Stimulated activated memory B cell treated with anti-CD40 and anti-IgM and Interleukin-4, amounts not matched to agents 10 μg/mL and 1 μg/mL and 100 μg/mL, for 72 hours (primary cell): ENCODE results near the gene ZNF143.
A peak's percentile ranks its signal among the peaks of the same experiment; 100 is the strongest.
"Not testable (repeated sequence)": the region's sequence is repeated elsewhere in the genome, so short reads cannot be mapped to it uniquely, and the experiment has no call there.

Experiments
- ATAC-seq: fragments of 150-1000 bp; cut with Tn5 transposase; 2 replicates; pipeline ENCODE4 v1.10.0; 2021
- H3K27ac Mint-ChIP-seq: one replicate; pipeline ENCODE4 v1.8.0; 2022; ENCODE audit warnings: mild to moderate bottlenecking, mixed read lengths
- H3K27me3 Mint-ChIP-seq: one replicate; pipeline ENCODE4 v1.8.0; 2022; ENCODE audit warnings: mixed read lengths
- H3K36me3 Mint-ChIP-seq: one replicate; pipeline ENCODE4 v1.8.0; 2022; ENCODE audit warnings: mixed read lengths
- H3K4me1 Mint-ChIP-seq: one replicate; pipeline ENCODE4 v1.8.0; 2022; ENCODE audit warnings: mixed read lengths
- H3K4me3 Mint-ChIP-seq: one replicate; pipeline ENCODE4 v1.8.0; 2022; ENCODE audit warnings: mild to moderate bottlenecking, moderate library complexity, mixed read lengths
- H3K9me3 Mint-ChIP-seq: one replicate; pipeline ENCODE4 v1.8.0; 2022; ENCODE audit warnings: mixed read lengths

The ZNF143 gene

DNA sequence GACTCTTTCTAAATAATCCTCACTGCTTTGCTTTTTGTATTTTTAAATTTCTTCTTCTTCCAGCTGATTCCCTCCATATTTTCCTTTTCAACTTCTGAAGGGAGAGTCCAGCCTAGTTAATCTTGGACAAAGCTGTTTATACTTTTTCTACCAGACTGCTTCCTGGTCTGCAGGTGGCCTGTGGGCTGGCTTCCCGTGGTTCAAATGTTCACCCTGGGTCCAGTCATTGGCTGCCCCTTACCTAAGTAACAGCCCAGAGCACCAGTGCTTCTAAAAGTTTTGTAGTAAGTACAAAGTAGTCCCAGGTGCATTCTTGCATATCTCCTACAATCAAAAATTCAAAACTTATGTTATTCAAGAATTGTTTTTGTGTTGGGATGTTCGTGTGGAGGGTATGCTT, 19.1 kb downstream of the ZNF143 start:
- Mint-ChIP-seq H3K36me3 (peaks cover 41% of the 10 kb centered on the region), H3K4me3 (no peak overlapping the region)
- no peak for ATAC-seq

DNA sequence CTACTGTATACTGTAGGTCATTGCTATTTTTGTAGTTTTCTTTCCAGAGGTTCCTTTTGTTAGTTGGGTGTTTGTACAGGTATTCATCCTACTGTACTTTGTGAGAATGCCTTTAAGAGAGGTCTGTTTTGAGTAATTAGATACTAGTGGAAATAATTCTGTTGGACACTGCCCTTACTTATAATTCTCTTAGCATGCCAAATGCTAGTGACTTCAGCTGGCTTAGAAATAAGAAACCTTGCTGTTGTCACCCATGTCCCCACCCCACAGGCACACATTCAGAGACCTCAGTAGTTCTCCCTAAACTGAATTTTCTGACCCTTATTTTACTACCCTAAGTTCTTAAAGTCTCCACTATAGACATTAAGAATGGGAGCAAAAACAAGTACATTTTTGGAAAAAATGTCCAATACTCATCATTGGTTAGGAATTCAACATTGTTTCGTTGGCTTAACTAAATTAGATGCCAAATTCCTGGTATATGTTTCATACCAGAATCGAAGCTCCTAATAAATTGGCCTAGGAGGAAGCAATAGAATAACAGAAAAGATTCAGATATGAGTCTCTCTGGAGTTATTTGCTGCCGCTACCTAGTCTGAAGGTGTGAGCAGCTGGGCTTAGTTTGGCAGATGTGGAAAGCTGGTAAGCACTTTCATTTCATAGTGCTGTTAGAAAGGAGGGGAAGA, 28.4 kb downstream of the ZNF143 start:
- no peak for ATAC-seq
- no peaks in the 10 kb centered on the region for H3K9me3 Mint-ChIP-seq
- peaks cover 35% of the 10 kb centered on the region for H3K36me3 Mint-ChIP-seq
- H3K27me3 Mint-ChIP-seq, result no peaks in the 10 kb centered on the region
- no peaks in the 10 kb centered on the region for H3K4me1 Mint-ChIP-seq
- H3K27ac Mint-ChIP-seq, result no peak overlapping the region
- H3K4me3 Mint-ChIP-seq, result no peak overlapping the region

More for the DNA sequence above, 19.1 kb downstream of the ZNF143 start:
- H3K4me1 Mint-ChIP-seq, result peaks cover 6% of the 10 kb centered on the region
- H3K9me3 Mint-ChIP-seq, result no peaks in the 10 kb centered on the region
- H3K27me3 Mint-ChIP-seq, result no peaks in the 10 kb centered on the region
- H3K27ac Mint-ChIP-seq, result peak overlapping the region; percentile 22

DNA sequence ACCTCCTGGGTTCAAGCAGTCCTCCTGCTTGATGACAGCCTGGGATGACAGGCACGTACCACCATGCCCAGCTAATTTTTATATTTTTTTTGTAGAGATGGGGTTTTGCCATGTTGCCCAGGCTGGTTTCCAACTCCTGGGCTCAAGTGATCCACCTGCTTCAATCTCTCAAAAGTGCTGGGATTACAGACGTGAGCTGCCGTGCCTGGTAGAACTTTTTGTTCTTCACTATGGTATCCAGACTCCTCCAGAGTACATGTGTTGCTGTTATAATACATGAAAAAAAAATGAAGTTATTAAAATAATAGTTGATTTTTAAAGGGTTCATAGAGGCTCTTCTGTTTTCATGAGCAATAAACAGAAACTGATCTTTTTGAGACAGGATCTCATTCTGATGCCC, 29.6 kb downstream of the ZNF143 start:
- H3K27me3 Mint-ChIP-seq, result no peaks in the 10 kb centered on the region
- peaks cover 40% of the 10 kb centered on the region for H3K36me3 Mint-ChIP-seq
- no peak overlapping the region for H3K27ac Mint-ChIP-seq
- no peak overlapping the region for H3K4me3 Mint-ChIP-seq
- no peaks in the 10 kb centered on the region for H3K9me3 Mint-ChIP-seq
- no peak for ATAC-seq
- H3K4me1 Mint-ChIP-seq, result no peaks in the 10 kb centered on the region

DNA sequence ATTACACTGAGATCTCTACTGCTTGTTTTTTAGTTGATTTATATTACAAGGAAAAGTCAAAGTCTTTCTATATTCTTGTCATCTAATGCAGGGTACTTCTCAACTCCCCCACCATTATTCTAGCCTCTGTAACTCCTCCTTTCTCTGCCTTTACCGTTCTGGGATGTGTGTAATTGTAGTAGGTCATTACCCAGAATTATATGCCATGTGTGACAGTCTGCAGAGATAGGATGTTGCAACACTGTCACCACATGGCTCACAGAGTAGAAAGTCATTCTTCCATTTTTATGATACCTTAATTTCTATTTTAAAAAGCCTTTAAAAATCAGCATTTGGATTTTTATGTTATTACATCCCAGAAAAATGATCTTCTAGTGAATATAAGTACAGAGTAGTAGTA, 32.7 kb downstream of the ZNF143 start:
- no peak for ATAC-seq
- Mint-ChIP-seq H3K36me3 (peaks cover 47% of the 10 kb centered on the region), H3K27me3 (no peaks in the 10 kb centered on the region), H3K9me3 (no peaks in the 10 kb centered on the region), H3K4me3 (no peak overlapping the region), H3K27ac (no peak overlapping the region), H3K4me1 (no peaks in the 10 kb centered on the region)

DNA sequence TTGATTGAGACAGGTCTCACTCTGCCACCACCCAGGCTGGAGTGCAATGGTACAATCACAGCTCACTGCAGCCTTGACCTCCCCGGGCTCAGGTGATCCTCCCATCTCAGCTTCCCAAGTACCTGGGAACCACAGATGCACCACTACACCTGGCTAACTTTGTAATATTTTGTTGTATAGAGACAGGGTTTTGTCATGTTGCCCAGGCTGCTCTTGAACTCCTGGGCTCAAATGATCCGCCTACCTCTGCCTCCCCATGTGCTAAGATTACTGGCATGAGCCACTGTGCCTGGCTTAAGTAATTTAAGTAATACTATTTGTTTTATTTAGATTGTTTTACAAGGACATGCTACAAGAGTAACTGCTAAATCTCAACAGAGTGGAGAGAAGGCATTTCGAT, 33.5 kb downstream of the ZNF143 start:
- no peaks in the 10 kb centered on the region for H3K27me3 Mint-ChIP-seq
- no peak for ATAC-seq
- no peak overlapping the region for H3K27ac Mint-ChIP-seq
- H3K36me3 Mint-ChIP-seq, result peaks cover 44% of the 10 kb centered on the region
- no peaks in the 10 kb centered on the region for H3K9me3 Mint-ChIP-seq
- H3K4me1 Mint-ChIP-seq, result no peaks in the 10 kb centered on the region
- H3K4me3 Mint-ChIP-seq, result no peak overlapping the region

DNA sequence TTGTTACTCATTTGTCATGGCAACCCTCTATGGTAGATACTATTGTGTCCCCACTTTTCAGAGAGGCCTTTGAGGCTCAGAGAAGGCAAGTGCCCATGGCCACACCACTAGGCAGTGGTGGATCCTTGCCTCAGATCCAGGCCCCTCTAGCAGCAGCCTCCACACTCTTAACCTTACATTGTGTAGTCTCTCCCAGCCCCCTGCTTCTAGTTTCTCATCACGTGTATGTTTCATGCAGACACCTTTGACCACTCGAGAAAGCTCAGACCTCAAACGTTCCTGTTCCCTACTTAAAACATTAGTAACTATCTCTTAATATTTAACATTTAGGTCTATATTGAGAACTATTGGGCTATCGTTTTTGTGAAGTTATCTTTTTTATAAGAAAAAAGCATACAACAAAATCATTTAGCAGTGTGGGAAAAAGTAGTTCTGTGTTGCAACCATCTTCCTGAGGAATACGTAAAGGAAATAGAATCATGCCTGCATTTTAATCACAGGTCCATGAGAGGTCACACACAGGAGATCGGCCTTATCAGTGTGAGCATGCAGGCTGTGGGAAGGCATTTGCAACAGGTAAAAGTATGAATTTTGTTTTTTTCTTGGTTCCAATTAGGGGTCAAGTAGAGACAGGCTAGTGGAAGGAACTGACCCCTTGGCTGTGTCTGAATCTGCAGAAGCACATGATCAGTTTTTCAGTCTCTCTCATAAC, 35.1 kb downstream of the ZNF143 start:
- ATAC-seq, result no peak
- Mint-ChIP-seq H3K4me1 (no peaks in the 10 kb centered on the region), H3K27ac (no peak overlapping the region), H3K9me3 (no peaks in the 10 kb centered on the region), H3K36me3 (peaks cover 45% of the 10 kb centered on the region), H3K4me3 (no peak overlapping the region), H3K27me3 (no peaks in the 10 kb centered on the region)

DNA sequence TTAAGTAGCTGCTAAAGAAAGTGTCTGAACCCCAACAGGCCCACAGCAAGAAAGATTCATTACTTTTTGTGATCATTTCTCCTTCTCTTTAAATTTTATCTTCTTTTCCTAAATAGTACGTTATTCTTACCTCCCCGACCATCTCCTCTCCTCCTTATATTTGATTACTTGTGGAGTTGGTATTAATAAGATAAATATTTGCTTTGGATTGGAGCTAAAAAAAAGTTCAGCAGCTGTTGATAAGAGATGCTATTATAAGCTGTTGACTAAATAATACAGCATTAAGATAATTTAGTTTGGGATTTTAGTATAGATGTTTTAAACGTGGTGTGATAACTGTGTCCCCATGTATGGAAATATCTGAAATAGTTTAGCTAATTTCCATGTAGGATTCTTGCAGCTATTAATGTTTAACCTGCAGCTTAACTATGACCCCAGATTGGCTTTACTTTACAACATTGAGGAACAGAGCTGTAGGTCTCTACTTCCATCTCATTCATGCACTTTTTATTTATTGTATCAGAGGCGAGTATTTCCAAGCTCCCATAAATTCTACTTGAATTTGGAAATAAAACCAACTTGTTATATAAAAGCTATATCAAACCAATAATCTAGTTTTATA, 37.8 kb downstream of the ZNF143 start:
- no peaks in the 10 kb centered on the region for H3K4me1 Mint-ChIP-seq
- peaks cover 61% of the 10 kb centered on the region for H3K36me3 Mint-ChIP-seq
- no peaks in the 10 kb centered on the region for H3K27me3 Mint-ChIP-seq
- H3K9me3 Mint-ChIP-seq, result no peaks in the 10 kb centered on the region
- peak overlapping the region; percentile 51 for H3K27ac Mint-ChIP-seq
- no peak for ATAC-seq
- H3K4me3 Mint-ChIP-seq, result no peak overlapping the region

DNA sequence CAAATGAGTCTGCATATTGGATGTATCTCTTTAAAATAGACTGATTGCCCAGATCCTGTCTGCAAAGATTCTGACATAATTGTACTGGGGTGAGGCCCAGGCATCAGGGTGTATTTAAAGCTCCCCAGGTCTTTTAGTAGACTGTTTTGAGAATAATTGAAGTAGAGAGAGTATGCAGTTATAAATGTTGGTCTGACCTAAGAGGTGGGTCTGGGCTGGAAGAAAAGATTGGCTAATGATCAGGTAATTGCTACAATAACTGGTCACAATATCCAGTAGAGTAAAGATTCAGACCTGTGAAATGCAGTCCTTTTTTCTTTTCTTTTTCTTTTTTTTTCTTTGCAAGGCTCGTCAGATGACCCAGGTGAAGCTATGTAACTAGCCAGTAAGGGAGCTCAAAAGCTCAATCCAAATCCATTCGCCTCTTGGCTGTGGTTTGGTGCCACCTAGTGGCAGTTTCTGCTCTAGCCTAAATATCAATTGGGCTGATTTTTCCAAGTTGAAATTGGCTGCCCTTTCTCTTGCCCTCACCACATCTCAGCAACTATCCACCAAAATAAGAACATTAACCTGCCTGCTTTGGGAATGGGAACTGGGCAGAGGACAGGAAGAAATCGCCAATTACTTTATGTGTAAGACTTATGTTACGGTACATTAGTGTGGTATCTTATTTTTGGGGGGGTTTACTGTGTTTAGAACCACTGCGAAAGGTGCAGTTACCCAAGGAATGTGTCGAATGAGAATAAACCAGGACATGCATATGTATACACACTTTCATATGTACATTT, 45.9 kb downstream of the ZNF143 start:
- Mint-ChIP-seq H3K9me3 (no peaks in the 10 kb centered on the region), H3K4me3 (no peak overlapping the region), H3K36me3 (peaks cover 32% of the 10 kb centered on the region), H3K27me3 (no peaks in the 10 kb centered on the region), H3K4me1 (peaks cover 26% of the 10 kb centered on the region), H3K27ac (no peak overlapping the region)
- ATAC-seq, result peak; percentile 81

DNA sequence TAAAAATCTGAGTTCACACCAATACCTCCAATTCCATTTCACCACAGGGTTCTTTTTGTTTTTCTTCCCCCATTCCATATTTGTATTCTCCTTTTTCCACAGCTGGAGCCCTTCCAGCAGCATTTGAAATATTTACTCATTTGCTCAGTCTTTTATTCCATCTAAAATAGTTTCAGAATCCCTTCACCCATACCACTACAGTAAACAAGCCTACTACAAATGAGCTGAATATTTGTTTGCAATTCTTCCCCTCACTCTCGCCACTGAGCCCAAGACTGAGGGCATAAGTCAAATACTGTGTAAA, 46.4 kb downstream of the ZNF143 start:
- no peak for ATAC-seq
- no peak overlapping the region for H3K27ac Mint-ChIP-seq
- H3K4me1 Mint-ChIP-seq, result peaks cover 26% of the 10 kb centered on the region
- H3K27me3 Mint-ChIP-seq, result no peaks in the 10 kb centered on the region
- H3K36me3 Mint-ChIP-seq, result peaks cover 31% of the 10 kb centered on the region
- no peak overlapping the region for H3K4me3 Mint-ChIP-seq
- H3K9me3 Mint-ChIP-seq, result no peaks in the 10 kb centered on the region

DNA sequence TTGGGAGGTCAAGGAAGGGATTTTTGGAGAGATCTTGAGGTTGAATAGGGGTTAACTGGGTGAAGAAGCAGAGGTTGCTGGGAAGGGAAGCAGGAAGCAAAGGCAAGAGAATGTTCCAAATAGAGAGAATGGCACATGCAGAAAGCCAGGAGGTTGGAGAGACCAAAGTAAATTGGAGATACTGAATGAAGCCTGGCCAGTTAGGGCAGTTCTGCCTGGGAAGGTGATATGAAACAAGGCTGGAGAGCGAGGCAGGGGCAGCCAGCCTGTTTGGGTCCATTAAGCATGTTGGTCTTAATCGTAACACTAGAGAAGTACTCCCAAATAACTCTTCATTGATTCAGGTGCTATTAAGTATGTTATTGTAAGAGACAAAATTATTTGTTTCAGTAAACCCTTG, 48.2 kb downstream of the ZNF143 start:
- Mint-ChIP-seq H3K4me3 (no peak overlapping the region), H3K27ac (no peak overlapping the region), H3K4me1 (peaks cover 26% of the 10 kb centered on the region), H3K27me3 (no peaks in the 10 kb centered on the region), H3K36me3 (peaks cover 40% of the 10 kb centered on the region), H3K9me3 (no peaks in the 10 kb centered on the region)
- ATAC-seq, result no peak

DNA sequence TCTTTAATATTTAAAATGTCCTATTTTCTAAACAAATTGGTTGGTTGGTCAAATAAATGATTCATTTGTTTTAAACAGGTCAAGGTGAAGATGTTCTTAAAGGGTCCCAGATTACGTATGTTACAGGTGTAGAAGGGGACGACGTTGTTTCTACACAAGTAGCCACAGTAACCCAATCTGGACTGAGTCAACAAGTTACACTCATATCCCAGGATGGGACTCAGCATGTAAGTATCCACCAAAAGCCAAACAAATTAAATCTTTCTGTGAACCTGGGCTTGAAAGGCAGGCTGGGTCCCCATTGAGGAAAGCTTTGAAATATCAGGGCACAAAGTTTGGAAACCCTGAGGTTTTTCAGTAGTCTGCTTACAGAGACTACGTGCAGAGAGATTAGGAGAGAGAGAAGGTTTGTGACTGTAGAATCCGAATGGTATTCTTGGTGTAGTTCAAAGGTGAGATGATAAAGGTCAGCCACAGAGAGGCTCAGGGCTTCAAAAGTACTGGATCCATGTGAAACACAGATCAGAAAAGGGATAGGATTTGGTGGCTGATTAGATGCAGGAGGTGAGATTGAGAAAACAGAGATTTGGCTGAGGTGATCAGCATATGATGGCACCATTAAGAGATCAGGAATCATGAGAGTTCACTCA, 51.7 kb downstream of the ZNF143 start:
- Mint-ChIP-seq H3K4me3 (no peak overlapping the region), H3K4me1 (peaks cover 20% of the 10 kb centered on the region), H3K9me3 (no peaks in the 10 kb centered on the region), H3K36me3 (peaks cover 57% of the 10 kb centered on the region), H3K27ac (no peak overlapping the region), H3K27me3 (no peaks in the 10 kb centered on the region)
- no peak for ATAC-seq

DNA sequence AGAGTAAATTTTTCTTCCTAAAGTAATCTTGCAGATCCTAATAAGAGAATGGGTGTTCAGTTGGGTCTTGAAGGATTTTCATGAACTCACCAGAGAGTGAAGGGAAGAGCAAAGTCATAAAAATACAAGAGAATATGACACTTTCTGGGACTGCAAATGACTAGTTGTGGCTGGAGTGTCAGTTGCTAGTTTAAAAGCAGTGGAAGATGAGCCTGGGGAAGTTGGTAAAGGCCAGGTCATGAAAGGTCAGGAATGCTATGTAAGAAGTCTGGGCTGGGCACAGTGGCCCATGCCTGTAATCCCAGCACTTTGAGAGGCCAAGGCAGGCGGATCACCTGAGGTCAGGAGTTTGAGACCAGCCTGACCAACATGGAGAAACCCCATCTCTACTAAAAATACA, 53.8 kb downstream of the ZNF143 start:
- H3K9me3 Mint-ChIP-seq, H3K27ac Mint-ChIP-seq, ATAC-seq, H3K27me3 Mint-ChIP-seq, H3K4me3 Mint-ChIP-seq: not testable (repeated sequence)
- peaks cover 11% of the 10 kb centered on the region for H3K4me1 Mint-ChIP-seq
- H3K36me3 Mint-ChIP-seq, result peaks cover 50% of the 10 kb centered on the region

DNA sequence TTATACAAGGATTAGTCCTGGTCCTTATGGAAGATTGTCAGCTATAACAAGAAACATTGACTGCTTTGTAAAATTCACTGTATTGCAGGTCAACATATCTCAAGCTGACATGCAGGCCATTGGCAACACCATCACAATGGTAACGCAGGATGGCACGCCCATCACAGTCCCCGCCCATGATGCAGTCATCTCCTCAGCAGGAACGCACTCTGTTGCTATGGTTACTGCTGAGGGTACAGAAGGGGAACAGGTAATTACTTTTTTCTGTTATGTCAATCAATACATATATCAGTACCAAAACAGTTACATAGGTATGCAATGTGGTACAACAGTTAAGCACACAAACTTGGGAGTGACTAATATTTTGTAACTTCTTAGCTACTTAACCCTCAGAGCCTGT, 55.3 kb downstream of the ZNF143 start:
- H3K36me3 Mint-ChIP-seq, result peaks cover 51% of the 10 kb centered on the region
- no peak overlapping the region for H3K27ac Mint-ChIP-seq
- ATAC-seq, result no peak
- no peaks in the 10 kb centered on the region for H3K4me1 Mint-ChIP-seq
- no peaks in the 10 kb centered on the region for H3K9me3 Mint-ChIP-seq
- H3K27me3 Mint-ChIP-seq, result no peaks in the 10 kb centered on the region
- H3K4me3 Mint-ChIP-seq, result no peak overlapping the region

DNA sequence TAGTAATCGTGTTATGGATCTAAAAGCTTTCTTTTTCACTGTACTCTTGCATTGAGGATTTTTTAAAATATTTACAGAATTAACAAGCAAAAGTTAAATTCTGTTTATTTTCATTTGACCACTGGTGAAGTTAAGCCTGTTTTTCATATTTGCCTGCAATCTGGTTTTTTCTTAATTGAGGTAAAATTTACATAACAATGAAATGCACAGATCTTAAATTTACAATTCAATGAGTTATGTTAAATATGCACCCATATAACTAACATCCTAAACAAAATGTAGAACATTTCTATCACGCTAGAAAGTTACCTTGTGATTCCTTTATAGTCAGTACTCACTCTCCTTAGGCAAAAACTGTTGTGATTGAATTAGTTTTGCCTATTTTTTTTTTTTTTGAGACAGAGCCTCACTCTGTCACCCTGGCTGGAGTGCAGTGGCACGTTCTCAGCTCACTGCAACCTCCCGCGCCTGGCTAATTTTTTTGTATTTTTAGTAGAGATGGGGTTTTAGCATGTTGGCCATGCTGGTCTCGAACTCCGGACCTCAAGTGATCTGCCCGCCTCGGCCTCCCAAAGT, 58.1 kb downstream of the ZNF143 start:
- no peaks in the 10 kb centered on the region for H3K9me3 Mint-ChIP-seq
- no peaks in the 10 kb centered on the region for H3K27me3 Mint-ChIP-seq
- peaks cover 47% of the 10 kb centered on the region for H3K36me3 Mint-ChIP-seq
- H3K4me1 Mint-ChIP-seq, result no peaks in the 10 kb centered on the region
- no peak overlapping the region for H3K4me3 Mint-ChIP-seq
- ATAC-seq, result no peak
- H3K27ac Mint-ChIP-seq, result no peak overlapping the region

DNA sequence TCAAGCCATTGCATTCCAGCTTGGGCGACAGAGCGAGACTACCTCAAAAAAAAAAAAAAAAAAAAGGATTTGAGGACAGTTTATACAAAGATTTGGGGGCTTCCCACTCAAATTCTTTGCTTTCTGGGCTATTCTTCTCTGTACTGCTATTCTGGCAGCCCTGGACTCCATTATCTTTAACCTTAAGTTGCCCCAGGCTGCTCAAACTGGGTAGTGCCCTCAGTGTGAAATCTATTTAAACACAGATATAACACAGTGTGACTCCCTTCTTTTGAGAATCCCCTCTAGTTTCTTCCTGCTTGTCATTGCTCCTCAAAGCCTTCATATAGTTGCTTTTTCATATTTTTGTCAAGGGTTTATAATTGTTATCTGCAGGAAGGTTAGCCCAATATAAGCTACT, 63.2 kb downstream of the ZNF143 start:
- Mint-ChIP-seq H3K27ac (no peak overlapping the region), H3K27me3 (no peaks in the 10 kb centered on the region), H3K4me3 (no peak overlapping the region), H3K4me1 (no peaks in the 10 kb centered on the region), H3K36me3 (peaks cover 36% of the 10 kb centered on the region), H3K9me3 (no peaks in the 10 kb centered on the region)
- ATAC-seq, result no peak
